ENCODE results near the gene CDH26.
"Not testable (repeated sequence)": the region's sequence is repeated elsewhere in the genome, so short reads cannot be mapped to it uniquely, and the experiment has no call there.

CDH26 gene

DNA sequence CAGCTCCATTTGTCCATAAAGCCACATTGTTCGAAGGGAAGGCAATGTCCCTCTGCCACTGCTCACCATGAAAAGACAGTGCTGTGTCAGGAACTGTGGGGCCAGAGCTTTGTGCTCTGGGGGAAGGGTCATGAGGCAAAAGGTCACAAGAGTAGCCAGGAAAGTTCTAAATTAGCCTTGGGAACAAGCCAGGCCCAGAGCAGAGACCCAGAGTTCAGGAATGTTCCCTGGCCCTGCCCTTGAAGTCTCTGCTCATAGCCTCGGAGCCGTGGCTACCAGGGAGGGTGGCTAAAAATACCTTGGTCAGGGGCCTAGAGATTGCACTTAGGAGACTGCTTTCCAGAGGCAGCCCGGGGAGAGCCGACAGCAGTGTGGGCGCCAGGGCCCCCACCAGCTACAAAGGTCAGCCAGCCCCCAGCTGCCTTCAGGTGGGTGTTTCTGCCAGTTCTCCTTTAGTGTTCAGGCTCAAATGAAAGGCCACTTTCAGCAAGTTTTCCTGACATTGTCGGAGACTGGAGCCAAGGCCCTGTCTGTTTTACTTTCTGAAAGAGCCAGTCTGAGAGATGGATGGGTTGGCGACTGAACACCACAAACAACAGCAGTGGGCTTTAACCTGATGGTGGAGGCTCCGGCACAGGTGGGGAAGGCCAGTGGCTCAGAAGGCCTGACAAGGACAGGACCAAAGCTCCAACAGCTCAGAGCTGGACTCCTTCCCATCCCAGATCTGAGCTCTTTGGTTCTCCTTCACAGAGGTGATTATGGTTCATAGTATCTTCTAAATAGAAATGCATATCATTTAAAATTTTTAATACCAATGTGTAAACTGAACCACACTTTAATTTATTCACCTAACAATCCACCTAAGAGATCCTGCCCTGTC is 76.2 kb downstream of the CDH26 start:
- Mint-ChIP-seq H3K4me3 (no peak overlapping the region), H3K4me1 (ENCODE audit: low read depth) (no peaks in the 10 kb centered on the region), H3K27me3 (peaks cover 2% of the 10 kb centered on the region), H3K27ac (no peak overlapping the region), H3K36me3 (peaks cover 10% of the 10 kb centered on the region), H3K9me3 (ENCODE audit: low read depth) (no peaks in the 10 kb centered on the region)

DNA sequence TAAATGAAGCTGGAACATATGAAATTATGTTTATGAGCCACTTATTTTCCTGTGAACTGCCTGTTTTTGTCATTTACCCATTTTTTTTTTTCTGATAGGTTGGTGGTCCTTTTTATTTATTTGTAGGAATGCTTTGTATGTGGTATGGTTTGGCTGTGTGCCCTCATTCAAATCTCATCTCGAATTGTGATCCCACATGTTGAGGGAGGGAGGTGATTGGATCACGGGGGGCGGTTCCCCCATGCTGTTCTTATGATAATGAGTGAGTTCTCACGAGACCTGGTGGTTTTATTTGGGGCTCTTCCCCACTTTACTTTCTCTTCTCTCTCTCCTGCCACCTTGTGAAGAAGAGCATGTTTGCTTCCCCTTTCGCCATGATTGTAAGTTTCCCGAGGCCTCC is 77.3 kb downstream of the CDH26 start:
- H3K4me3 Mint-ChIP-seq, result no peak overlapping the region
- H3K9me3 Mint-ChIP-seq (ENCODE audit: low read depth), result no peaks in the 10 kb centered on the region
- peaks cover 4% of the 10 kb centered on the region for H3K27me3 Mint-ChIP-seq
- peaks cover 9% of the 10 kb centered on the region for H3K36me3 Mint-ChIP-seq
- no peaks in the 10 kb centered on the region for H3K4me1 Mint-ChIP-seq (ENCODE audit: low read depth)
- no peak overlapping the region for H3K27ac Mint-ChIP-seq

DNA sequence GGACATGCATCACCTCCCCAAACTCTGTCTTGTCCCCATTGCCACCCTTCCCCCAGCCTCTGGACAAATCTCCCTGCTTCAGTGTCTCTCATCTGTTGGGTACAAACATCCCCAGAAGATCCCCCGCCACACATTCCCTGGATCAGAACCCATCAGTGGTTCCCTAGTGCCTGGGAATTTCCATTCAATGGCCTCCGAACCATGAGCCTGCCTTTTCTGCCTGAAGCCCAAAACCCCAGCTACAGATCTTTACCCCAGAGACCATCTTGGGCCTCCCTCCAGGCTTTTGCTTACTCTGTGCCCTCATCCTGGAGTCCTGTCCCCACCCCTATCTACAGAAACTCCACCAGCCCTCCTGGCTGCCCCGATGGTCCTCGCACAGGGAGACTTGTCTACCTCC is 78.1 kb downstream of the CDH26 start:
- Mint-ChIP-seq H3K36me3 (peaks cover 9% of the 10 kb centered on the region), H3K9me3 (ENCODE audit: low read depth) (no peaks in the 10 kb centered on the region), H3K27me3 (peaks cover 4% of the 10 kb centered on the region), H3K27ac (no peak overlapping the region), H3K4me1 (ENCODE audit: low read depth) (no peaks in the 10 kb centered on the region), H3K4me3 (no peak overlapping the region)

DNA sequence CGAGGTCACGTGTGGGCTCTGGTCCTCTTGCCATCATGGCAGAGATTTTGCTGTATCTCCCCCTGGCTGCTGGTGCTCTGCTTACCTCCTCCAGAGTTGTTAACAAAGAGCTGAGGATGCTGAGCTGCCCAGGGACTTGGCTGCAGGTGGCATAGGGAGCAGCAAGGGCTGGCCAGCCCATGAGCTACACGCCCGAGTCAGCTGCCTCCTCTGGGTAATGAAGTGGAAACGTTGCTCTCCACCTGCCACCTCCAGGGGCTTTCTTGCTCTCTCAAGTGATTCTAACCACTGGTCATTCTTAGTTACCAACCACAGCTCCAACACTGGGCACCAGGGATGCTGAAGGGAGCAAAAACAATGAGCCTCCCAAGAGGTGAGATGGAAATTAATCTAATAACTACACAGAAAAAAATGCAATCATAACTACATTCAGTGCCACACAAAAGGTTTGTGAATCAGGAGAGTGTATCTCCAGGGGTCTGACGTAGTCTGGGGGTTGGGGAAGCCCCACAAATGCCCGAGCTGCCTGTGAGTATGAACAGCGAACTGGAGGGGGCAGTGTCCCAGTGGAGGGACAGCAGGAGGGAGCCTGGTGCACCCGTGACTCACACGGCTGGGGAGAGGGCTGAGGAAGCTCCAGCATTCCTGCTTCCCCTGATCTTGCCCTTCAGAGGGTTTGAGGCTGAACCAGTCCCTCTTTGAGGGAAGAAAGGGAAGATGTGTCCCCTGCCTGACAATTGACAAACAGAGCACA is 78.7 kb downstream of the CDH26 start:
- Mint-ChIP-seq H3K27me3 (peaks cover 4% of the 10 kb centered on the region), H3K4me1 (ENCODE audit: low read depth) (no peaks in the 10 kb centered on the region), H3K4me3 (no peak overlapping the region), H3K9me3 (ENCODE audit: low read depth) (no peaks in the 10 kb centered on the region), H3K27ac (no peak overlapping the region), H3K36me3 (peaks cover 9% of the 10 kb centered on the region)

DNA sequence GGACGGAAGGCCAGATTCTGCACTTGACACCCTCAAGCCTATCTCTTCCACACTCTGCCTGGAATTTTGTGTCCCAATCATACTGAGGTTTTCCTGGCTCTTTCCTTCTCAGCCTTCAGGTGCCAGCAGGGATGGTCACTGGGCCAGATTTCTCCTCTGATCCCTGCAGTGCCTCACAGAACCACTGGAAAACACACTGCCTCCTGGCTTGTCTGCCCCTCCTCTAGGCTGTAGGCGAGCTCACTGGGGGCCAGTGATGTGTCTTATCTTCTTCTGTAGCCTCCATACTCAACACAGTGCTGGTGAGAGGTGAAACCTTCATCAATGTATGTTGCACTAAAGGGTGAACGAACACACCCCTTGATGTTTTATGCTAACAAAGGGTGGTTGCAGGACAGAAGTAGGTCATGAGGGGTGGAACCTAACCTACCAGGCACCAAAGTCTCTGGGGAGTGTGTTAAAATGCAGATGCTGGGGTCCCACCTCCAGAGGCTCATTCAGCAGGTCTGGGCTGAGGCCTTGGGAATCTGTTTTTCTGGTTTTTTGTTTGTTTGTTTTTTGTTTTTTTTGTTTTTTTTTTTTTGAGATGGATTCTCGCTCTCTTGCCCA is 80.3 kb downstream of the CDH26 start:
- H3K27me3 Mint-ChIP-seq, result peaks cover 4% of the 10 kb centered on the region
- H3K4me1 Mint-ChIP-seq (ENCODE audit: low read depth), result no peaks in the 10 kb centered on the region

DNA sequence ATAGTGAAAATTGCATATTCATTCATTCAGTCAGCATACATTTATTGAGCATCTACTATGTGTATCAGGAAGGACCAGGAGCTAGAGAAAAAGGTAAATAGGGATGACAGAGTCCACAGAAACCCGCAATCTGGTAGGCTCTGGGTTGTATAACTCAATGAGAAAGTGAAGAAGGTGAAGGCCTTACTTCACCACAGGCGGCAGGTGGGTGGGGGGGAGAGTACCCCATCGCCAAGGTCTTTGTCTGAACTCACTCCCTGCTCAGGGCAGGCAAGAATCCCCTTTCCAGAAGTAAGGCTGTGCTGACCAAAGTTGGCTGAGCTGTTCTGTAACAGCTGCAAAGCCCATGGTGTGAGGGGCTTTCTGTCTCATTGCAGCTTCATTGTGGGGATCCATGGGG is 81.3 kb downstream of the CDH26 start:
- no peaks in the 10 kb centered on the region for H3K9me3 Mint-ChIP-seq (ENCODE audit: low read depth)
- no peaks in the 10 kb centered on the region for H3K4me1 Mint-ChIP-seq (ENCODE audit: low read depth)
- peaks cover 9% of the 10 kb centered on the region for H3K36me3 Mint-ChIP-seq
- no peak overlapping the region for H3K27ac Mint-ChIP-seq
- H3K27me3 Mint-ChIP-seq, result peaks cover 4% of the 10 kb centered on the region
- no peak overlapping the region for H3K4me3 Mint-ChIP-seq

More for the DNA sequence above, 80.3 kb downstream of the CDH26 start:
- Mint-ChIP-seq H3K36me3 (peaks cover 9% of the 10 kb centered on the region), H3K9me3 (ENCODE audit: low read depth) (no peaks in the 10 kb centered on the region), H3K4me3 (no peak overlapping the region), H3K27ac (no peak overlapping the region)

DNA sequence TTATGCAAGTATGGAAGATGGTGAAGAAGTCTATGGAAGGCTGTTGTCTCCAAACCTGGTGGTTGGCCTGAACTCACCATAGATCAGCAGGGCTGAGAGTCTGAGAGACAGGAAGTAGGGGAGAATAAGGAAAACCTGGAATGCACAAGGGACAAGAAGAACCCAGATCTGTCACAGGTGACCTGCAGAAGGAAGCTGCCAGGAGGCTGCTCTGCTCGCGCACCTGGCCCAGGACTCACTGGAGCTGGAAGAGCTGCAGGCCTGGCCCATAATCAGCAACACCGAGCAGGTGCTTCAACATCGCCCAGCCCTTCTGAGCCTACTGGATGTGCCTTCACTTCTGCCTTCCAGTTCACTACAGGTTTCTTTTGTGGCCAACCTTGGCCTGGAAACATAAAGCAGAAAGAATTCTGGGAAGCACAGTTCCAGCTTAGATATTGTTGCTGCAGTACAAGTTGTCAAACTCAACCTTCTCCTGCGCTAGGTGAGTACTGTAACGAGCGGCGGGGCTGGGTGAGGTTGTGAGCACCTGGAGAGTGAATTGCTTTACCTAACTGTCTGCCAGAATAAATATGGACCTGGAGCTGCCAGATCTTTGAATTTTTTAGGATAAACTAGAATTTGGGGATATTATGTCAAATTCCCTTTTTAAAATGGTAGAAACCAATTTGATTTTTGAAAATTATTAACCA is 82.4 kb downstream of the CDH26 start:
- no peaks in the 10 kb centered on the region for H3K4me1 Mint-ChIP-seq (ENCODE audit: low read depth)
- peaks cover 7% of the 10 kb centered on the region for H3K36me3 Mint-ChIP-seq
- H3K4me3 Mint-ChIP-seq, result no peak overlapping the region
- H3K27ac Mint-ChIP-seq, result no peak overlapping the region
- no peaks in the 10 kb centered on the region for H3K9me3 Mint-ChIP-seq (ENCODE audit: low read depth)
- peaks cover 6% of the 10 kb centered on the region for H3K27me3 Mint-ChIP-seq

DNA sequence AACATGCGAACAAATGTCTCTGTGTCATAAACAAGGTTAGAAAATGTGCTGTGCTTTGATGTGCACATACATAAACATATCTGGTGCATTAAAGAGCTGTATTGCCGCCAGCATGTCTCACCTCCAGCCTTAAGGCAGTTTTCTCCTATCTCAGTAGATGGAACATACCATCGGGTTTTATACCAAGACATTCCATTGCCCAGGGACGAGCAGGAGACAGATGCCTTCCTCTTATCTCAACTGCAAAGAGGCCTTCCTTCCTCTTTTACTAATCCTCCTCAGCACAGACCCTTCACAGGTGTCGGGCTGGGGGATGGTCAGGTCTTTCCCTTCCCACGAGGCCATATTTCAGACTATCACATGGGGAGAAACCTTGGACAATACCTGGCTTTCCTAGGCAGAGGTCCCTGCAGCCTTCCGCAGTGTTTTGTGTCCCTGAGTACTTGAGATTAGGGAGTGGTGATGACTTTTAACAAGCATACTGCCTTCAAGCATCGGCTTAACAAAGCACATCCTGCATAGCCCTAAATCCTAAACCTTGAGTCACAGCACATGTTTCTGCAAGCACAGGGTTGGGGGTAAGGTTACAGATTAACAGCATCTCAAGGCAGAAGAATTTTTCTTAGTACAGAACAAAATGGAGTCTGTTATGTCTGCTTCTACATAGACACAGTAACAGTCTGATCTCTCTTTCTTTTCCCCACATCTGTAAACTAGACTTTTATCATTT is 83.4 kb downstream of the CDH26 start:
- H3K4me3 Mint-ChIP-seq; H3K9me3 Mint-ChIP-seq (ENCODE audit: low read depth); H3K4me1 Mint-ChIP-seq (ENCODE audit: low read depth); H3K27me3 Mint-ChIP-seq; H3K36me3 Mint-ChIP-seq; H3K27ac Mint-ChIP-seq: not testable (repeated sequence)

DNA sequence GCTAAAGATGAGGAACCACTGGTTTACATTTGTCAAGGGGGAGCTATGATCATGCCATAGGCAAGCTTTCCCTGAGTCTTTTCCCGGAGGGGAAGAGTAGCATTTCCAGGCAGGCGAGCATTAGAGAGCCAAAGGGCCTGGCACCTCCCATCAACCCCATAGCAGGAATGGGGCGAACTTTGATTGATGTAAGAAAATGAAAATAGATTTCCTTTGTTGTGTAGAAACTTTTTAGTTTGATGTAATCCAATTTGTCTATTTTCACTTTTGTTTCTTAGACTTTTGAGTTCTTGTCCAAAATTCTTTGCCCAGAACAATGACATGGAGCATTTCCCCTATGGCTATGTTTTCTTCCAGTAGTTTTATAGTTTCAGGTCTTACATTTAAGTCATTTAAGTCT is 85.2 kb downstream of the CDH26 start:
- Mint-ChIP-seq H3K4me3 (no peak overlapping the region), H3K27me3 (peaks cover 6% of the 10 kb centered on the region), H3K9me3 (ENCODE audit: low read depth) (no peaks in the 10 kb centered on the region), H3K4me1 (ENCODE audit: low read depth) (no peaks in the 10 kb centered on the region), H3K27ac (no peak overlapping the region), H3K36me3 (peaks cover 3% of the 10 kb centered on the region)

DNA sequence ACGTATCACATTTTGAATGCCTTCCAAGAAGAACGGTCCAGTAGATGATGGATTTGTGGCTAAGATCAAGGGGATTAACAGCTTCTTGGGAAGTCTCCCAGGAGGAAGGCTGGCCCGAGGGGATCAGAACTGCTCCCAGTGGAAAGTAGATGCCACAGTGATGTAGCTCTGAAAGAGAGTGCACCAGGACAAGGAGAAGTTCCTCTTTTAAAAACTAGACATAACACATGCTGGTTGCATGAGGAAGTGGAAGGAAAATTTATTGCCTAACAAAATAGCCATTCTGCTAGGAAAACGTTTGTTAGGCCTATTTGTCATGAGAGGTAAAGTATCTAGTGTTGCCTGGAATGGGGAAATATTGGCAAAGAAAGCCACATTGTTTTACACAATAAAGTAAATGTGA is 87.8 kb downstream of the CDH26 start:
- Mint-ChIP-seq H3K9me3 (ENCODE audit: low read depth) (no peaks in the 10 kb centered on the region), H3K27me3 (peaks cover 2% of the 10 kb centered on the region), H3K27ac (no peak overlapping the region), H3K4me3 (no peak overlapping the region), H3K36me3 (no peaks in the 10 kb centered on the region), H3K4me1 (ENCODE audit: low read depth) (no peaks in the 10 kb centered on the region)

DNA sequence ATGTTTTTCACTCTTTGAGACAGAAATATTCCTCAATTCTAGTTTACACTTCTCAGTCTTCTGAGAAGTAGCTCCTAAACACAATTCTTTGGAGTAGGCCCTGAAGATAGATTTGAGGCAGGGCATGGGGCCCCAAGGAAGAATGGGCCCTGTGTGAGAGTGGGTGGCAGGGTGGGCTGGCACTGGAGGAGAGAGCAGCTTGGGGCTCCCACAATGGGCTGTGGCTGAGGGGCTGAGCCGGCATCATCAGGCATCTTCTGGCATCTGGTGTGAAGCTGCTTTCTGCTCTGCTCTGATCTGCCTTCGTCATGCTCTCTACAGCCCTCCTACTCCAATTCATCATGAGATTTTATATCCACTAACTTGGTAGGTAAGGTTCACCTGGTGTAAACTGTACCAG is 88.2 kb downstream of the CDH26 start:
- Mint-ChIP-seq H3K9me3 (ENCODE audit: low read depth) (no peaks in the 10 kb centered on the region), H3K4me3 (no peak overlapping the region), H3K27ac (no peak overlapping the region), H3K27me3 (peaks cover 2% of the 10 kb centered on the region), H3K4me1 (ENCODE audit: low read depth) (no peaks in the 10 kb centered on the region), H3K36me3 (no peaks in the 10 kb centered on the region)

DNA sequence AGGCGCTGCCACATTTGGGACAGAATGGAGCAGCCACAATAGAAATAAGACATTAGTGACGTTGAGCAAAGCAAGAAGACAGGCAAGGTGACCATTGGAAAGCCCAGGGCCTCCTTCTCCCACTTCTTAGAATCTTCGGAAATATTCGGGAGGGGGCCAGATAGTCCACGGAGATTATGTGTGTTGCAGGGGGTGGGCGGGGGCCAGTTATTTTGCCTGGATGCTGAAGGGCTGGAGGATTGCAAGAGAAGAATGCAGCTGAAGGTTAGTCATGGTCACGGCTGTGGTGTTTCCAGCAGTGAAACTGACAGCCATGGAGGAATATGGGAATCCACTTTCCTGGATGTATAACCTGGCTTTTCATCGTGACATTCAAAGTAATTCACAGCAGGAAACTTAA is 88.6 kb downstream of the CDH26 start:
- Mint-ChIP-seq H3K27ac (no peak overlapping the region), H3K36me3 (no peaks in the 10 kb centered on the region), H3K9me3 (ENCODE audit: low read depth) (no peaks in the 10 kb centered on the region), H3K4me3 (no peak overlapping the region), H3K4me1 (ENCODE audit: low read depth) (no peaks in the 10 kb centered on the region), H3K27me3 (peaks cover 2% of the 10 kb centered on the region)

DNA sequence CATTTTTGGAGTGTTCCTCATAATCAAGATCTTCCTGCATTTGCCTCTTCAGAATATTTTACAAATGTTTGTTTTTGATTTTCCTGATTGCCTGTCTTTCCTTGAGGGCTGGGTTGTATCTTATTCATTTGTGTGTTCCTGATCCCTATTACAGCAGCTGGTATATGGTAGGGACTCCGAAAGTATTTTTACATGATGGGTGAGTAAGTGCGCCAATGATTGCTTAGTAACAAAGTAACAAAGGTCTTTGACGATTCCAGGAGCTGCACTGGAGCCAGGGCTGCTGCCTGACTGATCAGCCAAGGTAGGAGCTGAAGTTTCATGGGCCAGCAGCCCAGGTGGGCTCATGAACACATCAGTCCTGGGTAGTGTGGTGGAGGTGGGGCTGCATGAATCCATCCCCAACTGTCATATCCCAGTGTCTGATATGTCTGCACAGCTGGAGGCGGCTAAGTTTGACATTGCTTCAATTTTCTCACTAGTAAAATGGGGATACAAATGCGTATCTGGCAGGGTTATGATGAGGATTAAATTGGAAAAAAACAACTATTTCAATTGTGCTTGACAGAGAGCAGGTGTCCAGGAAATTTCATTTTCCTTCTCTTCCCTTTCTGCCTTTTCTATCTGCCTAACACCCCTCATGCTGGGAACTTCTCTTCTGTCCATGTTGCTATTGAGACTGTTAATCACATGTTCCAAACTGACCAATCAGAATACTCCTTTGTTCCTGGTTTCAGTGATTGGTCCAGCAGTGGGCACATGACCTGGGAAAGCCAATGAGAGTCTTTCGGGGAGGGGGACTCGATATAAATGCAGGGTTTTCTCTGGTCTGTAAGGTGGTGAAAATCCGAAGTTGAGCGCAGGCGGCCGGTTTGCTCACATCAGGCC is 90.7 kb downstream of the CDH26 start:
- no peaks in the 10 kb centered on the region for H3K36me3 Mint-ChIP-seq
- H3K4me1 Mint-ChIP-seq (ENCODE audit: low read depth), result peaks cover 3% of the 10 kb centered on the region
- H3K4me3 Mint-ChIP-seq, result no peak overlapping the region
- H3K27ac Mint-ChIP-seq, result no peak overlapping the region
- peaks cover 2% of the 10 kb centered on the region for H3K27me3 Mint-ChIP-seq
- H3K9me3 Mint-ChIP-seq (ENCODE audit: low read depth), result no peaks in the 10 kb centered on the region
